Aorta (tissue), 5 donors: ENCODE data around the gene TMEM181. TPM values are rescaled to one million over a fixed set of nuclear protein-coding genes. Genes with fewer than 3 reads are reported as not detected.

Experiments used
- ATAC-seq: fragments of 200-7000 bp; cut with Tn5 transposase; one replicate; pipeline ENCODE4 v1.9.1; 2022; ENCODE audit warnings: moderate library complexity; ENCODE audit not compliant: low FRiP score
- DNase-seq, 2 donors: peaks; one replicate each; pipeline ENCODE4 v3.0.0-alpha.2; 2020
- H3K27ac ChIP-seq, 2 donors: one replicate each; pipeline ENCODE4 v1.5.1; 2013; ENCODE audit warnings: low read length in 2 of 2, mild to moderate bottlenecking in 2 of 2, moderate library complexity in 2 of 2, control low read depth in 1 of 2, inconsistent platforms in 1 of 2, low read depth in 1 of 2
- H3K27me3 ChIP-seq, 2 donors: one replicate each; pipeline ENCODE4 v1.6.1; 2013; ENCODE audit warnings: control low read depth in 1 of 2, low read length in 1 of 2, mild to moderate bottlenecking in 1 of 2, moderate library complexity in 1 of 2; ENCODE audit not compliant: insufficient read depth in 2 of 2, control insufficient read depth in 1 of 2
- H3K36me3 ChIP-seq, 2 donors: one replicate each; pipeline ENCODE4 v1.6.1; 2013; ENCODE audit warnings: control low read depth in 1 of 2, low read length in 1 of 2, mild to moderate bottlenecking in 1 of 2; ENCODE audit not compliant: insufficient read depth in 2 of 2, control insufficient read depth in 1 of 2
- H3K4me1 ChIP-seq, 2 donors: one replicate each; pipeline ENCODE4 v1.6.1; 2013; ENCODE audit warnings: low read length in 2 of 2, control low read depth in 1 of 2, mild to moderate bottlenecking in 1 of 2, moderate library complexity in 1 of 2; ENCODE audit not compliant: insufficient read depth in 2 of 2, control insufficient read depth in 1 of 2
- H3K4me3 ChIP-seq, 2 donors: one replicate each; pipeline ENCODE4 v1.5.1; 2013; ENCODE audit warnings: low read length in 2 of 2, control low read depth in 1 of 2, mild to moderate bottlenecking in 1 of 2
- H3K9me3 ChIP-seq: one replicate; pipeline ENCODE4 v1.6.1; 2013; ENCODE audit warnings: mild to moderate bottlenecking, low read length; ENCODE audit not compliant: control insufficient read depth
- WGBS, 2 donors: extraction: QIAGEN DNeasy Blood & Tissue Kit; methylation state at CpG; one replicate each; pipeline ENCODE4 v1.1.7; 2013; 5-methylcytosine and 5-hydroxymethylcytosine counted together
- intact Hi-C, 2 donors: fragments of 100-400 bp; cut with DNase I; formaldehyde crosslinking; loops; one replicate each; pipeline versions ENCODE4 v1.14.2 to v1.15.0; 2022
- polyA plus RNA-seq, 2 donors: library from polyadenylated mRNA; stranded (reverse); fragments of 200-250 nt; gene quantifications; one replicate each; pipeline ENCODE4 v1.2.3, GENCODE V29; 2013
- total RNA-seq, 2 donors: library from RNA; stranded (reverse); fragmentation: NEBNext Ultra II Directional; extraction: Animal tissue kit (Norgen Biotek cat#: 25700); gene quantifications; one replicate each; pipeline ENCODE4 v1.2.1, GENCODE V29; 2021
- donor health status: healthy with polysubstance abuse.
- donor health status: Bipolar disorder and iron deficiency.
- donor health status: DM: no; HTN: no; CAD: no.
- donor health status: DM: no; HTN: no; CAD: no.
- donor health status: DM: yes; HTN: yes; CAD: no.

The TMEM181 gene
- total and polyA plus RNA-seq, 4 donors = 7.4 to 25.9 (median 17.9) TPM

- H3K9me3 ChIP-seq = no peaks in the 10 kb centered on the region
- ATAC-seq (no peak), DNase-seq (no peak)
- no peaks in the 10 kb centered on the region for H3K4me1 ChIP-seq
- no peak overlapping the region for H3K27ac ChIP-seq
- no peaks in the 10 kb centered on the region for H3K36me3 ChIP-seq
- intact Hi-C loops = no loop called here
- WGBS, 2 donors = 43 to 51% methylated on average over 10 of the region's 10 CpGs
- no peaks in the 10 kb centered on the region for H3K27me3 ChIP-seq
- no peak overlapping the region for H3K4me3 ChIP-seq
Measured at GRCh38 chr6:158660333-158660754, 100.5 kb downstream of the TMEM181 start.

DNA sequence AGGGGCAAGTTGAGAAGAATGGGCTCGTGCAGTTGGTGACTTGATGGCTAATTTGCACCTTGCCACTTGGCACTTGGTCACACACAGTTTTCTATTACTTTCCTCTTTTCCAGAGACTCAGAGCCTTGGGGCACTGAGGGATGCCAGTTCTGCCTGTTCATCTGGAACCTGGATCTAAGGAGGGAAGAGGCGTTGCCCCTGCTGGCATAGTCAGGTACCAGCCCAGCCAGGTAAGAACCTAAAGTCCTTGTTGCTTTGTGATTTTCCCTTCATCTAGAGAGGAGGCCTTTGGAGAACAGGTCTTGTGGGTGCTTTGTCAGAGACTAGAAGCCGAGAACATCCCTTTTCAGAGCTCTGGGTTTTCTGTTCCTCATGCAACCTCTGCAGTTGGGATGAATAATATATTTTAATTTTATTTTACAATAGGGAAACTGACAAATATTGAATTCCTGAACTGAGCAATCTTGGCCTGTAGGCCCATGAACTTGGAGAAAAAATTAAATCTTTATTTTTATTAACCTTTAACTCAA, 101.3 kb downstream of the TMEM181 start:
- ATAC-seq = no peak
- H3K27ac ChIP-seq = no peak overlapping the region
- 93 to 94% methylated on average over 3 of the region's 3 CpGs for WGBS, 2 donors
- intact Hi-C loops = no loop called here
- no peak overlapping the region for H3K4me3 ChIP-seq
- H3K27me3 ChIP-seq = no peaks in the 10 kb centered on the region
- no peaks in the 10 kb centered on the region for H3K36me3 ChIP-seq
- no peak for DNase-seq
- H3K4me1 ChIP-seq = no peaks in the 10 kb centered on the region
- no peaks in the 10 kb centered on the region for H3K9me3 ChIP-seq

DNA sequence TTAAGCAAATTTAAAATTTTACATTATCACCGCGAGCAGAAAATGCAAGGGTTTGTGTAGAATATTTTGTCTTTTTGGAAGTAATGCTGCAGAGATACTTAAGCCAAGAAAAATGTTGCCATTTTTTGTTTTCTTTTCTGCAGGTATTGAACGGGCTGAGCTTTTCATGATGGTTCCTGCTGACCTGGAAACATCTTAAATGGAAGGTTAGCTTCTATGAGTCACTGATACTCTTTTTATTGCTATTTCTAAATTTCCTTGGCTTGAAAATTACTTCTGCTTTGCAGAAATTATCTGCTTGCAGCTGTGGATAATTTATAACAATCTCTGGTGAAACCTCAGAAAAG, 102.7 kb downstream of the TMEM181 start:
- no peak for ATAC-seq
- Histone ChIP-seq H3K27ac (no peak overlapping the region), H3K27me3 (no peaks in the 10 kb centered on the region), H3K36me3 (no peaks in the 10 kb centered on the region), H3K4me1 (no peaks in the 10 kb centered on the region), H3K4me3 (no peak overlapping the region), H3K9me3 (no peaks in the 10 kb centered on the region)
- DNase-seq = no peak
- intact Hi-C loops = no loop called here
- 70 to 72% methylated on average over 3 of the region's 3 CpGs for WGBS, 2 donors

- DNase-seq (no peak), ATAC-seq (no peak)
- no peak overlapping the region for H3K4me3 ChIP-seq
- WGBS, 2 donors = 61 to 74% methylated on average over 27 of the region's 27 CpGs
- H3K36me3 ChIP-seq = no peaks in the 10 kb centered on the region
- H3K27ac ChIP-seq = no peak overlapping the region
- intact Hi-C loops = no loop called here
- no peaks in the 10 kb centered on the region for H3K4me1 ChIP-seq
- no peaks in the 10 kb centered on the region for H3K9me3 ChIP-seq
- no peaks in the 10 kb centered on the region for H3K27me3 ChIP-seq
Measured at GRCh38 chr6:158662954-158663624, 103.2 kb downstream of the TMEM181 start.

DNA sequence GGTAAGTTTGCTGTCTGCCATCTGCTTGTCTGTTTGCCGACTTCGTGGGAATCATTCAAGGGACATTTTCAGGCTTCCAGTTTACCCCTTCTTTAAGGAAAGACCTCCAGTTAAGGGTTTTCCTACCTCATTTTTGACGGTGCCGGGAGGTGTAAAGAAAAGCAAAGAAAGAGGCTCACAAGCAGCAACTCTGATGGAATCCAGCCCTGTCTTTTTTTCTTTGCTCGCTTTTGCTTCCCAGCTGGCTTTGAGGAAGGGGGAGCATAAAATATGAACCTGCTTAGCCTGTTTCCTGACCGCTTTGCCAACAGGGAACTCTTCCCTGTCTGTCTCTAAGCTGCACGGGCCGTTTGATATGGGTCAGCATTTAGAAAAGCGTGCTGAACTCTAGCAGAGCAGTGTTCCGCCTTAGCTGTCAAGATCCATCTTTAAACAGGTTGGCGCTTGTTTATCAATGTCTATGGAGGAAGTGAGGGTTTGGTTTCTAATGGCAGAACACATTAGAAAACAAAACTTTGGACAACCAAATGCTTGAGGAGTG, 103.8 kb downstream of the TMEM181 start:
- Histone ChIP-seq H3K9me3 (no peaks in the 10 kb centered on the region), H3K36me3 (no peaks in the 10 kb centered on the region), H3K27ac (no peak overlapping the region), H3K4me3 (no peak overlapping the region), H3K4me1 (no peaks in the 10 kb centered on the region), H3K27me3 (no peaks in the 10 kb centered on the region)
- DNase-seq (no peak), ATAC-seq (no peak)
- intact Hi-C loops = no loop called here
- WGBS, 2 donors = 64 to 65% methylated on average over 11 of the region's 11 CpGs

- no peaks in the 10 kb centered on the region for H3K27me3 ChIP-seq
- intact Hi-C loops = no loop called here
- no peak overlapping the region for H3K27ac ChIP-seq
- no peaks in the 10 kb centered on the region for H3K4me1 ChIP-seq
- no peaks in the 10 kb centered on the region for H3K9me3 ChIP-seq
- H3K4me3 ChIP-seq = no peak overlapping the region
- H3K36me3 ChIP-seq = no peaks in the 10 kb centered on the region
- WGBS, 2 donors = 97 to 98% methylated on average over 18 of the region's 18 CpGs
- ATAC-seq = no peak
- no peak for DNase-seq
Measured at GRCh38 chr6:158665332-158665731, 105.4 kb downstream of the TMEM181 start.

DNA sequence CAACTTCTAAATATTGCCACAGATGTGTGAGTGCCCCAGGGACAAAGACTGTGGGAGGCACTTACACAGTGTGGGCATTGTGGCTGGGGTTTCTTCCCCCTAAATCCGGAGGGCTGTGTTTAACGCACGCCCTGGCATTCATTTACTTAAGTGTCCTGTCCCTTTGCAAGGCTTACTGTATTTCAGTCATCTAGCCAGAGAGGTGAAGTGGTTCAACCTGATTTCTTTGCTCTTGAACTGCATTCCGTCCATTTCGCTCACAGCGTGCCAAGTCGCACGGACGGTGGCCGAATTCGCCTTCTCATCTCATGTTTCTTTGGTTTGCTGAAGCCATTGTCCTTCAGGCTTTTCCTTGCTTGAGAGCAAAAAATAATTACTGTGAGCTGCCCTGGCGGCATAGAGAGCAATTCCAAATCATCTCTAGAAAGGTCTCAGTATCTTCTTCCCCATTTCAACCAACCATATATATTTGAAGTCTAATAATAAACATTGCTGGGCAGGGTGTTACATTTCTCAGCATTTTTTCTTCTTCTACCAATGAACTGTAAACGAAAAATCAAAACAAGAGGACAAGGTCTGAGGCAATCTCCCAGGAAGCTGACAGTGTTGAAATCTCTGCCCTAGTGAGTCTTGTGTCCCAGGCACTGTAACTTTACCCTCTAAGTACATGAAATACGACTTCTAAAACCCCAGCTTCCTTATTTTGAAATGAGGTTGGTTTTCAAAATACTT, 106.9 kb downstream of the TMEM181 start:
- H3K27me3 ChIP-seq = no peaks in the 10 kb centered on the region
- no peaks in the 10 kb centered on the region for H3K9me3 ChIP-seq
- intact Hi-C loops = no loop called here
- no peaks in the 10 kb centered on the region for H3K36me3 ChIP-seq
- DNase-seq (no peak), ATAC-seq (peak; percentile 45)
- 85% methylated on average over 14 of the region's 14 CpGs for WGBS, 2 donors
- no peaks in the 10 kb centered on the region for H3K4me1 ChIP-seq
- H3K4me3 ChIP-seq = no peak overlapping the region
- H3K27ac ChIP-seq = no peak overlapping the region

- H3K4me3 ChIP-seq = no peak overlapping the region
- ATAC-seq (no peak), DNase-seq (no peak)
- H3K27me3 ChIP-seq = no peaks in the 10 kb centered on the region
- H3K27ac ChIP-seq = no peak overlapping the region
- no peaks in the 10 kb centered on the region for H3K36me3 ChIP-seq
- H3K4me1 ChIP-seq = no peaks in the 10 kb centered on the region
- intact Hi-C loops = no loop called here
- 94 to 95% methylated on average over 8 of the region's 8 CpGs for WGBS, 2 donors
- H3K9me3 ChIP-seq = no peaks in the 10 kb centered on the region
Measured at GRCh38 chr6:158667360-158667981, 107.6 kb downstream of the TMEM181 start.
